ENCODE data around the gene MRPL53. TPM values are rescaled to one million over a fixed set of nuclear protein-coding genes. Genes with fewer than 3 reads are reported as not detected.

The MRPL53 gene
- total and polyA plus RNA-seq, 9 of the 15 experiments (the other 6 are each of a cell fraction or from before 2014, with no cell fraction given), result 11.5 to 87.9 (median 41.1) TPM

DNA sequence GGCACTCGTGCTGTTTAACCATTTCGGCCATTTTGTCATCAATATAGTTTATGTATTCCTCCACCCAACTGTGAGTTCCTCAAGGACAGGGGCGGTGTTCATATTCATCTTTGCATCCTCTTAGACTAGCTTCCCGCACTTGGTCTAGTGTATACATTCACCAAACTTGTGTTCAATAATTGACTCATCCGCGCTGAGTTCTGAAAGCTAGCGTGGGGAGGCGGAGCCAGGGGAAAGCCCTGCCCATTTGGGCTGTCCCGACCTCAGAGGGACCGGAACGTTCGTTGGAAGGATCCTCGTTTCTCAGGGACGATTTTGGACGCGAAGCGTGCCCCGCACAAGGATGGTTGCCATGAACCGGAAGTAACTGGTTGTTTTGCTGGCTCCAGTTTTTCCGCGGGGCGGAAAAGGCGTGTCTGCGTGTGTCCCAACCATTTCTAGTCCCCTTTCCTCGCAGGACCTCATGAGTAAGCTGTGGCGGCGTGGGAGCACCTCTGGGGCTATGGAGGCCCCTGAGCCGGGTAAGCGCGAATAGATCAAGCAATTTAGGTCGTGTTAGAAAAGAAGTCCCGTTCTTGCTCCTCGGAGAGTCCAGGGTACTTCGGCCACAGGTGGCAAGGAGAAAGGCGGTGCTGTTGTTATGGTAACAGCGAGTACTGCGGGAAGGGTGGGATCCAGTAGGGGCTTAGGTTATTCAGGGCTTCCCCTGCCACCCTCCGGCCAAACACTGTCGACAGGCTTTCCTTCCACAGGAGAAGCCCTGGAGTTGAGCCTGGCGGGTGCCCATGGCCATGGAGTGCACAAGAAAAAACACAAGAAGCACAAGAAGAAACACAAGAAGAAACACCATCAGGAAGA is 17.6 kb downstream of the MRPL53 start, which contains the start of gene INO80B (continued):
- TF ChIP-seq, protein P1, sequence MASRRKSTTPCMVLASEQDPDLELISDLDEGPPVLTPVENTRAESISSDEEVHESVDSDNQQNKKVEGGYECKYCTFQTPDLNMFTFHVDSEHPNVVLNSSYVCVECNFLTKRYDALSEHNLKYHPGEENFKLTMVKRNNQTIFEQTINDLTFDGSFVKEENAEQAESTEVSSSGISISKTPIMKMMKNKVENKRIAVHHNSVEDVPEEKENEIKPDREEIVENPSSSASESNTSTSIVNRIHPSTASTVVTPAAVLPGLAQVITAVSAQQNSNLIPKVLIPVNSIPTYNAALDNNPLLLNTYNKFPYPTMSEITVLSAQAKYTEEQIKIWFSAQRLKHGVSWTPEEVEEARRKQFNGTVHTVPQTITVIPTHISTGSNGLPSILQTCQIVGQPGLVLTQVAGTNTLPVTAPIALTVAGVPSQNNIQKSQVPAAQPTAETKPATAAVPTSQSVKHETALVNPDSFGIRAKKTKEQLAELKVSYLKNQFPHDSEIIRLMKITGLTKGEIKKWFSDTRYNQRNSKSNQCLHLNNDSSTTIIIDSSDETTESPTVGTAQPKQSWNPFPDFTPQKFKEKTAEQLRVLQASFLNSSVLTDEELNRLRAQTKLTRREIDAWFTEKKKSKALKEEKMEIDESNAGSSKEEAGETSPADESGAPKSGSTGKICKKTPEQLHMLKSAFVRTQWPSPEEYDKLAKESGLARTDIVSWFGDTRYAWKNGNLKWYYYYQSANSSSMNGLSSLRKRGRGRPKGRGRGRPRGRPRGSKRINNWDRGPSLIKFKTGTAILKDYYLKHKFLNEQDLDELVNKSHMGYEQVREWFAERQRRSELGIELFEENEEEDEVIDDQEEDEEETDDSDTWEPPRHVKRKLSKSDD (conservative IDR thresholded peaks at IDR 0.05; ENCODE audit: low read length), result peak; percentile 93
- TF ChIP-seq ZNF324 (CRISPR knock-in tag; IDR thresholded peaks at IDR 0.05) (0 out of 2 replicates have a peak, but pooled peaks have one; percentile 27), ZNF277 (CRISPR knock-in tag; IDR thresholded peaks at IDR 0.05; ENCODE audit: borderline replicate concordance) (no peak), MYC (IDR thresholded peaks at IDR 0.05; ENCODE audit: low read depth, low read length) (peak; percentile 78), MYC (CRISPR knock-in tag; IDR thresholded peaks at IDR 0.05; ENCODE audit: borderline replicate concordance, low read depth) (peak; percentile 69; the same call in 1 of the 2 replicates), SP1 (CRISPR knock-in tag; IDR thresholded peaks at IDR 0.05) (peak; percentile 100), PPARD (CRISPR knock-in tag; IDR thresholded peaks at IDR 0.05) (no peak), ZBTB8A (IDR thresholded peaks at IDR 0.05; ENCODE audit: partially characterized antibody) (no peak), SREBF2 (CRISPR knock-in tag; IDR thresholded peaks at IDR 0.05) (no peak), PML (IDR thresholded peaks at IDR 0.05; ENCODE audit: low read length) (peak; percentile 58; the same call in 1 of the 2 replicates), CTBP1 (IDR thresholded peaks at IDR 0.05; ENCODE audit: borderline replicate concordance) (peak; percentile 91; the same call in 1 of the 2 replicates), HDAC3 (IDR thresholded peaks at IDR 0.05; ENCODE audit: borderline replicate concordance, partially characterized antibody) (peak; percentile 46), EGR1 (conservative IDR thresholded peaks at IDR 0.05) (peak; percentile 32; the same call in 1 of the 2 replicates), ATF1 (CRISPR knock-in tag; IDR thresholded peaks at IDR 0.05) (no peak), ATF1 (tag; IDR thresholded peaks at IDR 0.05) (peak; percentile 85), ZEB2 (IDR thresholded peaks at IDR 0.05) (peak; percentile 99)
- TF ChIP-seq, protein P2, sequence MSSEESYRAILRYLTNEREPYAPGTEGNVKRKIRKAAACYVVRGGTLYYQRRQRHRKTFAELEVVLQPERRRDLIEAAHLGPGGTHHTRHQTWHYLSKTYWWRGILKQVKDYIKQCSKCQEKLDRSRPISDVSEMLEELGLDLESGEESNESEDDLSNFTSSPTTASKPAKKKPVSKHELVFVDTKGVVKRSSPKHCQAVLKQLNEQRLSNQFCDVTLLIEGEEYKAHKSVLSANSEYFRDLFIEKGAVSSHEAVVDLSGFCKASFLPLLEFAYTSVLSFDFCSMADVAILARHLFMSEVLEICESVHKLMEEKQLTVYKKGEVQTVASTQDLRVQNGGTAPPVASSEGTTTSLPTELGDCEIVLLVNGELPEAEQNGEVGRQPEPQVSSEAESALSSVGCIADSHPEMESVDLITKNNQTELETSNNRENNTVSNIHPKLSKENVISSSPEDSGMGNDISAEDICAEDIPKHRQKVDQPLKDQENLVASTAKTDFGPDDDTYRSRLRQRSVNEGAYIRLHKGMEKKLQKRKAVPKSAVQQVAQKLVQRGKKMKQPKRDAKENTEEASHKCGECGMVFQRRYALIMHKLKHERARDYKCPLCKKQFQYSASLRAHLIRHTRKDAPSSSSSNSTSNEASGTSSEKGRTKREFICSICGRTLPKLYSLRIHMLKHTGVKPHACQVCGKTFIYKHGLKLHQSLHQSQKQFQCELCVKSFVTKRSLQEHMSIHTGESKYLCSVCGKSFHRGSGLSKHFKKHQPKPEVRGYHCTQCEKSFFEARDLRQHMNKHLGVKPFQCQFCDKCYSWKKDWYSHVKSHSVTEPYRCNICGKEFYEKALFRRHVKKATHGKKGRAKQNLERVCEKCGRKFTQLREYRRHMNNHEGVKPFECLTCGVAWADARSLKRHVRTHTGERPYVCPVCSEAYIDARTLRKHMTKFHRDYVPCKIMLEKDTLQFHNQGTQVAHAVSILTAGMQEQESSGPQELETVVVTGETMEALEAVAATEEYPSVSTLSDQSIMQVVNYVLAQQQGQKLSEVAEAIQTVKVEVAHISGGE (CRISPR knock-in tag; IDR thresholded peaks at IDR 0.05), result peak; percentile 97 to 100 (median 99)
- TF ChIP-seq, protein P3, sequence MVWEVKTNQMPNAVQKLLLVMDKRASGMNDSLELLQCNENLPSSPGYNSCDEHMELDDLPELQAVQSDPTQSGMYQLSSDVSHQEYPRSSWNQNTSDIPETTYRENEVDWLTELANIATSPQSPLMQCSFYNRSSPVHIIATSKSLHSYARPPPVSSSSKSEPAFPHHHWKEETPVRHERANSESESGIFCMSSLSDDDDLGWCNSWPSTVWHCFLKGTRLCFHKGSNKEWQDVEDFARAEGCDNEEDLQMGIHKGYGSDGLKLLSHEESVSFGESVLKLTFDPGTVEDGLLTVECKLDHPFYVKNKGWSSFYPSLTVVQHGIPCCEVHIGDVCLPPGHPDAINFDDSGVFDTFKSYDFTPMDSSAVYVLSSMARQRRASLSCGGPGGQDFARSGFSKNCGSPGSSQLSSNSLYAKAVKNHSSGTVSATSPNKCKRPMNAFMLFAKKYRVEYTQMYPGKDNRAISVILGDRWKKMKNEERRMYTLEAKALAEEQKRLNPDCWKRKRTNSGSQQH (CRISPR knock-in tag; IDR thresholded peaks at IDR 0.05), result no peak
